GM18858 (cell line): ENCODE data around the gene MED12.

Experiments
- ATAC-seq: cut with Tn5 transposase; IDR thresholded peaks from one replicate; pipeline ENCODE4 v1.9.1; 2021; ENCODE audit not compliant: unreplicated experiment

MED12 gene

GRCh38 chrX:71118032-71118984 is at the start of gene MED12:
Gene MED12, plus strand, starts transcription at chrX:71118596. Its CDS starts 159 bp downstream, at chrX:71118755.
- peak; percentile 70 for ATAC-seq

- no peak for ATAC-seq
Observed at GRCh38 chrX:71070531-71070930, 47.9 kb upstream of the MED12 start.

- ATAC-seq: no peak
Observed at GRCh38 chrX:71081330-71082123, 36.9 kb upstream of the MED12 start.

- ATAC-seq: no peak
Observed at GRCh38 chrX:71082124-71082647, 36.2 kb upstream of the MED12 start.

- no peak for ATAC-seq
Observed at GRCh38 chrX:71082822-71083221, 35.6 kb upstream of the MED12 start.

GRCh38 chrX:71085900-71086299 is 32.5 kb upstream of the MED12 start:
- no peak for ATAC-seq

- ATAC-seq: no peak
Observed at GRCh38 chrX:71091263-71091662, 27.1 kb upstream of the MED12 start.

- ATAC-seq: no peak
Observed at GRCh38 chrX:71095033-71095432, 23.4 kb upstream of the MED12 start.

GRCh38 chrX:71095555-71095980 is 22.8 kb upstream of the MED12 start, which contains the start of gene FOXO4:
Gene FOXO4, plus strand, starts transcription at chrX:71095851. Its CDS starts 678 bp downstream, at chrX:71096529.
- peak; percentile 84 for ATAC-seq

- ATAC-seq: no peak
Observed at GRCh38 chrX:71095981-71096759, 22.2 kb upstream of the MED12 start.

GRCh38 chrX:71096760-71097032 is 21.7 kb upstream of the MED12 start:
- ATAC-seq: no peak

- no peak for ATAC-seq
Observed at GRCh38 chrX:71098302-71098701, 20.1 kb upstream of the MED12 start.

GRCh38 chrX:71098951-71099506 is 19.4 kb upstream of the MED12 start:
- no peak for ATAC-seq

- ATAC-seq: no peak
Observed at GRCh38 chrX:71099736-71100135, 18.7 kb upstream of the MED12 start.

GRCh38 chrX:71100581-71101505 is 17.6 kb upstream of the MED12 start:
- no peak for ATAC-seq

- ATAC-seq: no peak
Observed at GRCh38 chrX:71102292-71102691, 16.1 kb upstream of the MED12 start.

- ATAC-seq: no peak
Observed at GRCh38 chrX:71103110-71103983, 15.0 kb upstream of the MED12 start.

GRCh38 chrX:71105628-71106027 is 12.8 kb upstream of the MED12 start:
- no peak for ATAC-seq

GRCh38 chrX:71106427-71106826 is 12.0 kb upstream of the MED12 start, which contains the start of gene CXorf65:
Gene CXorf65, minus strand, starts transcription at chrX:71106740. Its CDS starts 184 bp downstream, at chrX:71106556.
- no peak for ATAC-seq
